ENCODE results near the gene RYR1. TPM values are rescaled to one million over a fixed set of nuclear protein-coding genes. Genes with fewer than 3 reads are reported as not detected.

RYR1 gene
- total and polyA plus RNA-seq, 2 experiments from 2014 or later, result under 0.01 TPM; not detected in 1

DNA sequence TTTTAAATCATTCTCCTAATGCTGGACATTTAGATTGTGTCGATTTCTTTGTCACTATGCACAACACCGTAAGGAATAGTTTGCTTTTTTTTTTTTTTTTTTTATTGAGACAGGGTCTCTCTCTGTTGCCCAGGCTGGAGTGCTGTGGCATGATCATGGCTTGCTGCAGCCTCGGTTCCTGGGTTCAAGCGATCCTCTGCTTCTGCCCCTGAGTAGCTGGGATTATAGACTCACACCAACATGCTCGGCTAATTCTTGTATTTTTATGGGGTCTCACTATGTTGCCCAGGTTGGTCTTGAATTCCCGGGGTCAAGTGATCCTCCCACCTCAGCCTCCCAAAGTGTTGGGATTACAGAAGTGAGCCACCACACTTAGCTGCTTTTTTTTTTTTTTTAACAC lies 86.5 kb downstream of the RYR1 start:
- in situ Hi-C loops (cut with MboI), result no loop called here
- Histone ChIP-seq H3K4me3 (no peak overlapping the region), H3K4me2 (ENCODE audit: unreplicated experiment) (no peak overlapping the region), H3K9me3 (ENCODE audit: low read depth) (no peaks in the 10 kb centered on the region), H3K9me2 (ENCODE audit: insufficient read depth) (no peaks in the 10 kb centered on the region), H3K4me1 (ENCODE audit: insufficient read depth) (no peaks in the 10 kb centered on the region), H3K36me3 (ENCODE audit: low read depth) (no peaks in the 10 kb centered on the region), H3K27ac (no peak overlapping the region), H3F3A (ENCODE audit: insufficient read depth) (no peaks in the 10 kb centered on the region), H3K27me3 (replicated peaks; ENCODE audit: insufficient read depth) (no peaks in the 10 kb centered on the region), H3K79me2 (ENCODE audit: insufficient read depth) (no peaks in the 10 kb centered on the region), H2AFZ (no peak overlapping the region), H3K9ac (no peak overlapping the region), H4K20me1 (ENCODE audit: insufficient read depth) (no peaks in the 10 kb centered on the region)
- TF ChIP-seq EZH2 (IDR thresholded peaks at IDR 0.05; ENCODE audit: insufficient read depth, poor library complexity, severe bottlenecking) (no peak), EZH2phosphoT487 (IDR thresholded peaks at IDR 0.05; ENCODE audit: insufficient read depth, low read depth) (no peak)
- no peak for DNase-seq
- WGBS, 2 experiments (ENCODE audit: low coverage in 1 of 2, low lambda C conversion rate in 2 of 2, missing lambda C conversion rate in 2 of 2), result 54 to 68% methylated on average over 6 of the region's 6 CpGs

DNA sequence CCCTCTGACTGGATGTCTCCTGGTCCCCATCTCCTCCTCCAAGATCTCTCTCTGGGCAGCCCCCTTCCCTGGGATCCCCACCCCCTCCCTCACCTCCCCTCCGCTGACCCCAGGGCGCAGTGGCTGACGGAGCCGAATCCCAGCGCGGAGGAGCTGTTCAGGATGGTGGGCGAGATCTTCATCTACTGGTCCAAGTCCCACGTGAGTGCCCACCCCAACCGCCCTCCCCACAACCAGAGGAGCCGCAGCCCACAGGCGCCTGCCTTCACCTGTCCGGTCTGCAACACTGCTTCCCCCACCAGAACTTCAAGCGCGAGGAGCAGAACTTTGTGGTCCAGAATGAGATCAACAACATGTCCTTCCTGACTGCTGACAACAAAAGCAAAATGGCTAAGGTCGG lies 89.4 kb downstream of the RYR1 start:
- no peaks in the 10 kb centered on the region for H3K36me3 ChIP-seq (ENCODE audit: low read depth)
- in situ Hi-C loops (cut with MboI), result no loop called here
- H3K4me3 ChIP-seq, result no peak overlapping the region
- no peak overlapping the region for H2AFZ ChIP-seq
- H3K9ac ChIP-seq, result no peak overlapping the region
- no peaks in the 10 kb centered on the region for H3F3A ChIP-seq (ENCODE audit: insufficient read depth)
- H3K4me1 ChIP-seq (ENCODE audit: insufficient read depth), result no peaks in the 10 kb centered on the region
- H3K4me2 ChIP-seq (ENCODE audit: unreplicated experiment), result no peak overlapping the region
- no peaks in the 10 kb centered on the region for H4K20me1 ChIP-seq (ENCODE audit: insufficient read depth)
- no peaks in the 10 kb centered on the region for H3K9me2 ChIP-seq (ENCODE audit: insufficient read depth)
- no peak overlapping the region for H3K27ac ChIP-seq
- WGBS, 2 experiments (ENCODE audit: low coverage in 1 of 2, low lambda C conversion rate in 2 of 2, missing lambda C conversion rate in 2 of 2), result 60 to 75% methylated on average over 13 to 15 of the region's 15 CpGs
- H3K9me3 ChIP-seq (ENCODE audit: low read depth), result no peaks in the 10 kb centered on the region
- H3K27me3 ChIP-seq (replicated peaks; ENCODE audit: insufficient read depth), result no peaks in the 10 kb centered on the region
- DNase-seq, result no peak
- no peaks in the 10 kb centered on the region for H3K79me2 ChIP-seq (ENCODE audit: insufficient read depth)
- TF ChIP-seq EZH2 (IDR thresholded peaks at IDR 0.05; ENCODE audit: insufficient read depth, poor library complexity, severe bottlenecking) (no peak), EZH2phosphoT487 (IDR thresholded peaks at IDR 0.05; ENCODE audit: insufficient read depth, low read depth) (no peak)

DNA sequence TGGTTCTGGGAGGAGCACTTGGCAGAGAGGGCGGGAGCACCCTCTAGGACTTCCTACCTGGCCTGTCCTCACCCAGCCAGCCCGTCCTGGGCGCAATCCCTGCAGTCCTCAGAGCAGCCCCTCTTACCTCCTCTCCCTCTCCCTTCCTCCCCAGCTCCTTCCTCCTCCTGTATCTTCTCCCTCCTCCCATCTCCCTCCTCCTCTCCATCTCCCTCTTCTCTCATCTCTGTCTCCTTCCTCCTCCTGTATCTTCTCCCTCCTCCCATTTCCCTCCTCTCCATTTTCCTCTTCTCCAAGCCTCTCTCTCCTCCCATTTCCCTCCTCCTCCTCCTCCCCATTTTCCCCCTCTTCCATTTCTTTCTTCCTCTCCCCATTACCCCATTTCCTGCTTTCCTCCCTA lies 89.8 kb downstream of the RYR1 start:
- no peaks in the 10 kb centered on the region for H4K20me1 ChIP-seq (ENCODE audit: insufficient read depth)
- H3K9me2 ChIP-seq (ENCODE audit: insufficient read depth), result no peaks in the 10 kb centered on the region
- no peak overlapping the region for H3K27ac ChIP-seq
- TF ChIP-seq EZH2phosphoT487 (IDR thresholded peaks at IDR 0.05; ENCODE audit: insufficient read depth, low read depth) (no peak), EZH2 (IDR thresholded peaks at IDR 0.05; ENCODE audit: insufficient read depth, poor library complexity, severe bottlenecking) (no peak)
- H3K9ac ChIP-seq, result no peak overlapping the region
- no peaks in the 10 kb centered on the region for H3K27me3 ChIP-seq (replicated peaks; ENCODE audit: insufficient read depth)
- no peaks in the 10 kb centered on the region for H3K79me2 ChIP-seq (ENCODE audit: insufficient read depth)
- DNase-seq, result no peak
- WGBS, 2 experiments (ENCODE audit: low coverage in 1 of 2, low lambda C conversion rate in 2 of 2, missing lambda C conversion rate in 2 of 2), result 40 to 63% methylated on average over 2 to 3 of the region's 3 CpGs
- H3K4me2 ChIP-seq (ENCODE audit: unreplicated experiment), result no peak overlapping the region
- no peaks in the 10 kb centered on the region for H3F3A ChIP-seq (ENCODE audit: insufficient read depth)
- no peak overlapping the region for H2AFZ ChIP-seq
- no peaks in the 10 kb centered on the region for H3K9me3 ChIP-seq (ENCODE audit: low read depth)
- H3K4me1 ChIP-seq (ENCODE audit: insufficient read depth), result no peaks in the 10 kb centered on the region
- no peak overlapping the region for H3K4me3 ChIP-seq
- H3K36me3 ChIP-seq (ENCODE audit: low read depth), result no peaks in the 10 kb centered on the region
- in situ Hi-C loops (cut with MboI), result no loop called here

DNA sequence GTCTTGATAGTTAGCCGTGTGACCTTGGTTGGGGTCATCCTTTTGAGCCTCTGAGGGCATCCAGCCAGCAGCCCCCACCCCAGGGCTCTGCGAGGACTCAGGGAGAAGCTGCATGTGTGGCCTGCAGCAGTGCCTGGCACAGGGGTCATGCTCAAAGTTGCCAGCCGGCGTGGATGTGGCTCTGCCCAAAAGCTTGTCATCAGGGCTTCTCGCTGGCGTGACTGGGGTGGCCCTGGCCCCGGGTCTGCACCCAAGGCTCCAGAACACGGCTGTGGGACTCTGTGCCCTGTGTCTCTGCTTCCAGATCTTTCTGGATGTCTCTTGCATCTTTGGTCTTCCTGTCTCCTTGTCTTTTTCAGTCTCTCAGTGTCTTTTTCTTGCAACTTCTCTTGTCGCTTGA lies 90.9 kb downstream of the RYR1 start:
- TF ChIP-seq EZH2phosphoT487 (IDR thresholded peaks at IDR 0.05; ENCODE audit: insufficient read depth, low read depth) (no peak), EZH2 (IDR thresholded peaks at IDR 0.05; ENCODE audit: insufficient read depth, poor library complexity, severe bottlenecking) (no peak)
- in situ Hi-C loops (cut with MboI), result no loop called here

More for the DNA sequence above, 90.9 kb downstream of the RYR1 start:
- WGBS, 2 experiments (ENCODE audit: low coverage in 1 of 2, low lambda C conversion rate in 2 of 2, missing lambda C conversion rate in 2 of 2), result 42 to 44% methylated on average over 9 of the region's 9 CpGs
- Histone ChIP-seq H3K27ac (no peak overlapping the region), H3K4me2 (ENCODE audit: unreplicated experiment) (no peak overlapping the region), H3K27me3 (replicated peaks; ENCODE audit: insufficient read depth) (0 out of 2 replicates have a peak, but pooled peaks cover under 1% of the 10 kb centered on the region), H2AFZ (no peak overlapping the region), H3K36me3 (ENCODE audit: low read depth) (no peaks in the 10 kb centered on the region), H3K4me3 (no peak overlapping the region), H3K9ac (no peak overlapping the region), H3K4me1 (ENCODE audit: insufficient read depth) (no peaks in the 10 kb centered on the region), H4K20me1 (ENCODE audit: insufficient read depth) (no peaks in the 10 kb centered on the region), H3F3A (ENCODE audit: insufficient read depth) (no peaks in the 10 kb centered on the region), H3K9me3 (ENCODE audit: low read depth) (no peaks in the 10 kb centered on the region), H3K79me2 (ENCODE audit: insufficient read depth) (no peaks in the 10 kb centered on the region), H3K9me2 (ENCODE audit: insufficient read depth) (no peaks in the 10 kb centered on the region)
- DNase-seq, result no peak

Data from GM23248 (cell line).